Measurements from ENCODE around the gene GAGE10.
"Not testable (repeated sequence)": the region's sequence is repeated elsewhere in the genome, so short reads cannot be mapped to it uniquely, and the experiment has no call there.

The GAGE10 gene

DNA sequence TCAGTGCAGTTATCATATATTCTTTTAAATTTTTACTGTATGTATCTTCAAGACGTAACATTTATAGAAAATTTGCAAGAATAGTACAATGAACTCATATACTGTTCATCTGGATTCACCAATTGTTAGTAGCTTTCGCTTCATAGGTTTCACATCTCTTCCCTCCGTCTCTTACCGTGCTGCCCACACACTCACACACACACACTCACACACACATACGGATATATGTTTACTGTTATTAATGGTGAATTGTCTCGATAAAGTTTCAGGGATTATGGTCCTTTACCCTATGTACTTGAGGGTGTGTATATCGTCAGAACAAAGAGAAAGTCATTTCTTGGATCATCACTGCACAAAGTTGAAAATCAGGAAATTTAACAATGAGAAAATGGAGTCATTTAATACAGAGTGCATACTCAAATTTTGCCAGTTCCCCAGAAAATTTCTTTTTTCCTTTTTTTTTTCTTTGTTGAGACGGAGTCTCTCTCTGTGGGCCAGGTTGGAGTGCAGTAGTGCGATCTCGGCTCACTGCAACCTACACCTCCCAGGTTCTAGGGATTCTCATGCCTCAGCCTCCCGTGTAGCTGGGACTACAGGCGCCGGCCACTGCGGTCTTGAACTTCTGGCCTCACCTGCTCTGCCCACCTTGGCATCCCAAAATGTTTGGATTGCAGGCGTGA lies 41.2 kb downstream of the GAGE10 start:
- not testable (repeated sequence) for H3K4me3 ChIP-seq (replicated peaks in 1 of 2; ENCODE audit: low read depth in 2 of 2, low read length in 2 of 2); DNase-seq (ENCODE audit: low read depth in 2 of 2)

- not testable (repeated sequence) for H3K4me3 ChIP-seq (replicated peaks in 1 of 2; ENCODE audit: low read depth in 2 of 2, low read length in 2 of 2); DNase-seq (ENCODE audit: low read depth in 2 of 2)
These were observed 42.0 kb downstream of the GAGE10 start for GRCh38 chrX:49345402-49345801.

DNA sequence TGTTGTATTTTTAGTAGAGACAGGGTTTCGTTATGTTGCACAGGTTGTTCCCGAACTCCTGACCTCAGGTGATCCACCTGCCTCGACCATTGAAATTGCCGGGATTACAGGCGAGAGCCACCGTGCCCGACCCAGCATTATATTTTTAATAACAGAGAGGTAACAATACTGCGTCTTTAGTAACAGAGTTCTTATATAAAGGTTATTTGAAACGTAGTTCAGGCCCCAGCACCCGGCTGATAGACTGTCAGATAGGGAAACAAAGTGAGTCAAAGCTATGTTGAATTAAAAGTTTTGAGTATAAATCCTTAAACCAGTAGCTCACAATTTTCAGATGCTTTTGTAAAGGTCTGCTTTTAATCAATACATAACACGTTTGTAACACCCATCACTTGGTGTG lies 42.7 kb downstream of the GAGE10 start:
- DNase-seq (ENCODE audit: low read depth in 2 of 2); H3K4me3 ChIP-seq (replicated peaks in 1 of 2; ENCODE audit: low read depth in 2 of 2, low read length in 2 of 2): not testable (repeated sequence)

All from cardiac fibroblast (primary cell).